H54 (cell line): ENCODE results near the gene FAT3.

Experiments
- DNase-seq: peaks from one replicate; pipeline ENCODE4 v3.0.0; 2011; ENCODE audit warnings: low spot score, mixed read lengths; ENCODE audit not compliant: insufficient read length
- FAIRE-seq: peaks from 3 replicates; lab custom pipeline; 2011; peaks lifted over from hg19 to GRCh38; lab: Jason Lieb, UNC
- POLR2A ChIP-seq: IDR thresholded peaks from 2 replicates; pipeline ENCODE4 v1.6.1; 2011; ENCODE audit warnings: low read depth, mild to moderate bottlenecking, low read length

The FAT3 gene

DNA sequence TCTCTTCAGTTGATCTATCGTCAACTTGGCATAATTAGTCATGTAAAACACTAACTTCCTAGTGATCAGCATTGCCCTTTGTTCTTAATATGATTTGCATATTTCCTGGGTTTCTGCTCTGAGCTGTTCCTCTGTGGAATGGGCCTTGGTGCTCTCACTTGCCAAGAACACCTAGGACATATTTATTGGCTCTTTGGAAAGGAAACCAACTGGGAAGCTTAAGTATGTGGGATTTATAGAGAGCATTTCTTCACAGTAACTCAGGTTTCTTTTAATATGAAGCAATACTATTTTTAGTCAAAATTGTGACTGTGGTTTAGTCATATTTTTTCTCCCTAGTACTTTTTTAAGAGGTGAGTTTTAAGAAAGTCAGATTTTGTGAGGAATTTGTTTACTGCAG, 28.8 kb downstream of the FAT3 start:
- DNase-seq (no peak), FAIRE-seq (no peak)
- TF ChIP-seq POLR2A, result no peak

- DNase-seq (no peak), FAIRE-seq (no peak)
- no peak for TF ChIP-seq POLR2A
Measured at GRCh38 chr11:92253945-92254344, 29.3 kb downstream of the FAT3 start.

- FAIRE-seq (no peak), DNase-seq (no peak)
- TF ChIP-seq POLR2A, result no peak
Measured at GRCh38 chr11:92257536-92257935, 32.9 kb downstream of the FAT3 start.

DNA sequence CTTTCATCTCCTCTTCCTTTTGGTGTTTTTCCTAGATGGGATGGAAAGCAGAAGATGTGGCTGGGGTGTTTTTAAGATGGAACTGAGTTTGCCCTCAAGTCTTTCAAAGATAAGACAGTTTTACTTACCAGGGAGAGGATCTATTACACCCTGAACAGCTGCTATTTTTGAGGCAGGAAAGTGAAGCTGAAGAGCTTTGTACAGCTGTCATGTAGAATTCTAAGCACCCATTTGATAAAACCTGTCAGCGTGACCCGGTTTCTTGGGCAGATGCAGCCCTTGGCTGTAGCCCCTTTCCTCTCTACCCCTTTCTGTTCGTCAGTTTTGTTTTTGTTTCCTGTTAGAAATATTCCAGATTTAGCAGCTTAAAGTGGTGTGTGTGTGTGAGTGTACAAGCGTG, 35.2 kb downstream of the FAT3 start:
- no peak for DNase-seq
- no peak for TF ChIP-seq POLR2A
- no peak for FAIRE-seq

- no peak for TF ChIP-seq POLR2A
- FAIRE-seq (no peak), DNase-seq (no peak)
Measured at GRCh38 chr11:92264350-92264749, 39.7 kb downstream of the FAT3 start.

GRCh38 chr11:92266806-92267205, 42.2 kb downstream of the FAT3 start:
- no peak for FAIRE-seq

GRCh38 chr11:92267278-92267677, 42.7 kb downstream of the FAT3 start:
- no peak for DNase-seq

More at GRCh38 chr11:92266806-92267205, 42.2 kb downstream of the FAT3 start:
- no peak for DNase-seq
- no peak for TF ChIP-seq POLR2A

GRCh38 chr11:92267968-92268367, 43.4 kb downstream of the FAT3 start:
- DNase-seq (no peak), FAIRE-seq (no peak)
- no peak for TF ChIP-seq POLR2A

More at GRCh38 chr11:92267278-92267677, 42.7 kb downstream of the FAT3 start:
- no peak for TF ChIP-seq POLR2A
- no peak for FAIRE-seq

DNA sequence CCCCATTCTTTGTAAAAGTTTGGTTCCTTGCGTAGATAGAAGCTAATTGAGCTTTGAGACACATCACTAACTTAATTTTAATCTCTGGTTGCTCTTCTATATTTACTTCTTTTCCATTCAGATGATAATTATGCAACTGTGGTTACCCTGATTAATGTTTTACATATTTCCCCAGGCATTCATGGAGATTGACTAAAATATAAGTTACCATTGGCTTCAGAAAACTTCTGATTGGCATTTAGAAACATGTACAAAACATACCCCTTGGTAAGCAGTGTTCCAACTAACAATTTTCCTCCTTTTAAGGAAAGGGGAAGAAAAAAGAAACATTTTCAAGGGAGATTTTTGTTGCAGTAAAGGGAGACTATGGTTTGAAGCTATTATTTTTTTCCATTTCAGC, 43.9 kb downstream of the FAT3 start:
- FAIRE-seq (no peak), DNase-seq (no peak)

GRCh38 chr11:92269021-92269420, 44.4 kb downstream of the FAT3 start:
- no peak for DNase-seq
- FAIRE-seq, result no peak
- TF ChIP-seq POLR2A, result no peak

More for the DNA sequence above, 43.9 kb downstream of the FAT3 start:
- no peak for TF ChIP-seq POLR2A

GRCh38 chr11:92269841-92270240, 45.2 kb downstream of the FAT3 start:
- no peak for DNase-seq
- FAIRE-seq, result no peak
- no peak for TF ChIP-seq POLR2A

DNA sequence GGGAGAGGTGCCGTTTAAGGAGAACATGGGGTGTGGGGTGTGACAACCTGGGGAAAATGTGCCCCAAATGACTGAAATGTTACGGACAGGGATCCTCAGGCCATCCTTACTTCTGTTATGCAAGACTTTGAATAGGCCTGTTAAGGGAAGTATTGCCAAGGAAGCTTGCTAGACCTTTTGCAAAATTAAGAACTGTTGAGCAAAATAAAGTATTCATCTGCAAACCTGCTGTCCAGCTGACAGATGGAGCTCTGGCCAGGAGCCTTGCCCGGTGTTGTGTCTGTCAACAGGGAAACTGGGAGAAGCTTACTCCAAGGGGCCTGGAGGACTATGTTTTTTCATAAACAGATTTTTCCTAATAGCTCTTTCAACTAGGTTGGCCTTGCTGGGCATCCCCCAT, 48.0 kb downstream of the FAT3 start:
- FAIRE-seq (no peak), DNase-seq (no peak)
- TF ChIP-seq POLR2A, result no peak
